Measurements from ENCODE around the gene WASF3.

GRCh38 chr13:26606631-26607030, 49.1 kb downstream of the WASF3 start:
- TF ChIP-seq CTCF (conservative IDR thresholded peaks at IDR 0.05; ENCODE audit: low read depth, low read length), result no peak
- no peak for TF ChIP-seq EZH2 (IDR thresholded peaks at IDR 0.05; ENCODE audit: borderline replicate concordance, low read depth, low read length, poor library complexity, severe bottlenecking)

Data from A673 (cell line).